ENCODE measurements around the gene COASY.

Gene COASY

DNA sequence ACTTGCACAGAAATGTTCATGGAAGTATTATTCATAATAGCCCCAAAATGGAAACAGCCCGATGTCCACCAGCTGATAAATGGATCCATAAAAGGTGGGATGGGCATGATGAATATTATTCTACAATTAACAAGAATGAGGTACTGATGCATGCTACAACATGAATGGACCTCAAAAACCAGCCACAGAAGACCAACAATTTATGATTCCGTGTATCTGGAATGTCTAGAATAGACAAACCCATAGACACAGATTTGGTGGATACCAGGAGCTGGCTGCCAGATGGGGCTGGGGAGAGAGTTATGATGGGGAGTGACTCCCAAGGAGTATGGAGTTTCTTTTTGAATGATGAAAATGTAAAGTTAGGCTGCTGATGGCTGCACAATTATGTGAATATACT, 36.7 kb upstream of the COASY start:
- no peak overlapping the region for H3K27ac ChIP-seq
- no peak overlapping the region for H3K4me3 ChIP-seq (ENCODE audit: low read depth in 1 of 2, low read length in 1 of 2)
- no peak for TF ChIP-seq CTCF (IDR thresholded peaks at IDR 0.05)
- H3K36me3 ChIP-seq = peaks cover 34% of the 10 kb centered on the region
- no peaks in the 10 kb centered on the region for H3K9me3 ChIP-seq
- no peaks in the 10 kb centered on the region for H3K27me3 ChIP-seq
- peaks cover 25 to 31% of the 10 kb centered on the region in 2 experiments for H3K4me1 ChIP-seq (ENCODE audit: control insufficient read depth in 1 of 2, insufficient read depth in 1 of 2, low read depth in 1 of 2, low read length in 1 of 2)

GRCh38 chr17:42526031-42526444, 35.9 kb upstream of the COASY start:
- no peak for TF ChIP-seq CTCF (IDR thresholded peaks at IDR 0.05)
- Histone ChIP-seq H3K4me1 (ENCODE audit: control insufficient read depth in 1 of 2, insufficient read depth in 1 of 2, low read depth in 1 of 2, low read length in 1 of 2) (peaks cover 22 to 33% of the 10 kb centered on the region in 2 experiments), H3K27ac (no peak overlapping the region)

DNA sequence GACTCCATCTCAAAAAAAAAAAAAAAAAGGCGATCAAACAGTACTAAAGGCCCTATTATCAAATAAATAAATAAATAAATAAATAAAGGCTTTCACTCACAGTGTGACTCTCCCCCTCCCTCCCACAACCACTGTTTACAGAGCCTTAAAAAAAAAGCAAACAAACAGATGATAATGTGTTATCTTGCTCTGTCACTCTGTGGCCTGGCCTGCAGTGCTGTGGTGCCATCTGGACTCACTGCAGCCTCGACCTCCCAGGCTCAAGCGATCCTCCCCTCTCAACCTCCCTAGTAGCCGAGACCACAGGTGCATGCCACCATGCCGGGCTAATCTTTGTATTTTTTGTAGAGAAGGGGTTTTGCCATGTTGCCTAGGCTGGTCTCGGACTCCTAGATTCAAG, 34.0 kb upstream of the COASY start:
- Histone ChIP-seq H3K36me3 (peaks cover 9% of the 10 kb centered on the region), H3K27me3 (no peaks in the 10 kb centered on the region), H3K9me3 (no peaks in the 10 kb centered on the region), H3K27ac (no peak overlapping the region), H3K4me3 (ENCODE audit: low read depth in 1 of 2, low read length in 1 of 2) (no peak overlapping the region), H3K4me1 (ENCODE audit: control insufficient read depth in 1 of 2, insufficient read depth in 1 of 2, low read depth in 1 of 2, low read length in 1 of 2) (peaks cover 31 to 39% of the 10 kb centered on the region in 2 experiments)
- no peak for TF ChIP-seq CTCF (IDR thresholded peaks at IDR 0.05)

More at GRCh38 chr17:42526031-42526444, 35.9 kb upstream of the COASY start:
- Histone ChIP-seq H3K36me3 (peaks cover 28% of the 10 kb centered on the region), H3K4me3 (ENCODE audit: low read depth in 1 of 2, low read length in 1 of 2) (no peak overlapping the region), H3K27me3 (no peaks in the 10 kb centered on the region), H3K9me3 (no peaks in the 10 kb centered on the region)

DNA sequence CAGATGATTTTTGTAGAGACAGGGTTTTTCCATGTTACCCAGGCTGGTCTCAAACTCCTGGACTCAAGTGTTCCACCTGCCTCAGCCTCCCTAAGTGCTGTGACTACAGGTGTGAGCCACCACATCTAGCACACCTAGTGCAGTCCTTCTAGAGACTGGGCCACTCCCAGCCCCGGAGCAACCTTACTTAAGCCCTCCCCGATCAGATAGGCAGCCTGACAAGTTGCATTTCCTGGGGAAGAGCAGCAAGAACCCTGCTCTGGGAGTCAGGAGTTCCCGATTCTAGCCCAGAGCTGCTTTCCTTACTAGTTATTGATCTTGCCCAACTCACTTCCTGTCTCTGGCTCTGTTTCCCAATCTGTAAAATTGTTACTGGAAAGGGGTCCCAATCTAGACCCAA, 32.9 kb upstream of the COASY start:
- Histone ChIP-seq H3K9me3 (no peaks in the 10 kb centered on the region), H3K4me1 (ENCODE audit: control insufficient read depth in 1 of 2, insufficient read depth in 1 of 2, low read depth in 1 of 2, low read length in 1 of 2) (peaks cover 31 to 39% of the 10 kb centered on the region in 2 experiments), H3K4me3 (ENCODE audit: low read depth in 1 of 2, low read length in 1 of 2) (no peak overlapping the region), H3K27ac (no peak overlapping the region), H3K36me3 (no peaks in the 10 kb centered on the region), H3K27me3 (no peaks in the 10 kb centered on the region)
- TF ChIP-seq CTCF (IDR thresholded peaks at IDR 0.05) = no peak

DNA sequence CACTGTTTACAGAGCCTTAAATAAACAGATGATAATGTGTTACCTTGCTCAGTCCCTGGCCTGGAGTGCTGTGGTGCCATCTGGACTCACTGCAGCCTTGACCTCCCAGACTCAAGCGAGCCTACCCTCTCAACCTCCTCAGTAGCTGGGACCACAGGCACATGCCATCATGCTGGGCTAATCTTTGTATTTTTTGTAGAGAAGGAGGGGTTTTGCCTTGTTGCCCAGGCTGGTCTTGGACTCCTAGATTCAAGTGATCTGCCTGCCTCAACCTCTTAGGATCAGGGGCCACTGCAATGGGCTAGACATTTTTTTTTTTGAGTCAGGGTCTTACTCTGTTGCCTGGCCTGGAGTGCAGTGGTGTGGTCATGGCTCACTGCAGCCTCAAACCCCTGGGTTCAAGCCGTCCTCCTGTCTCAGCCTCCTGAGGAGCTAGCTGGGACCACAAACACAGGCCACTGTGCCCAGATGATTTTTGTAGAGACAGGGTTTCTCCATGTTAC, 30.9 kb upstream of the COASY start:
- no peak overlapping the region for H3K27ac ChIP-seq
- H3K36me3 ChIP-seq = no peaks in the 10 kb centered on the region
- H3K9me3 ChIP-seq = no peaks in the 10 kb centered on the region
- no peak for TF ChIP-seq CTCF (IDR thresholded peaks at IDR 0.05)
- H3K4me1 ChIP-seq (ENCODE audit: control insufficient read depth in 1 of 2, insufficient read depth in 1 of 2, low read depth in 1 of 2, low read length in 1 of 2) = peaks cover 37 to 48% of the 10 kb centered on the region in 2 experiments
- no peak overlapping the region for H3K4me3 ChIP-seq (ENCODE audit: low read depth in 1 of 2, low read length in 1 of 2)
- H3K27me3 ChIP-seq = no peaks in the 10 kb centered on the region
